ENCODE results near the gene KCNN2. TPM values are rescaled to one million over a fixed set of nuclear protein-coding genes. Genes with fewer than 3 reads are reported as not detected.
A peak's percentile ranks its signal among the peaks of the same experiment; 100 is the strongest.

Gene KCNN2
- total and polyA plus RNA-seq, 2 of the 4 experiments (the other 2 are of a cell fraction), result 2.2 to 8.8 TPM

DNA sequence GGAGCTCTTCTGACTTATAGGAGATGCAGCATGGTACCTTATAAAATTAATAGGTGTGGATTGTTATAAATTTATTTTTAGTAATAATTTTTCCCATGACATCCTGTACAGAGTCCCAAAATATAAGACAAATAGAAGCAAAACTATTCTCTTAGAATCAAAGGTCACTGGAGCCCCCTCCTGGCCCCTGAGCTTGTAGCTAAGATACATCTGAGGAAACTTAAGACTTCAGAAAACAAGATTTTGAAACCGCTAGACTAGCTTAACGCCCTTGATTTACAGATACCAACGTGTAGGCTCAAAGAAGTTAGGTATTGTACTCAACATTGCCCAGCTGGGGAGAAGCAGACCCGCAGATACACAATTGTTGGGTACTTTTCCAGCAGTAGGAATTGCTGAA lies 45.7 kb upstream of the KCNN2 start:
- H4K8ac ChIP-seq (ENCODE audit: low read depth in 2 of 2, low read length in 2 of 2), result 0 out of 4 replicates have a peak overlapping the region, but pooled peaks of 1 of the 2 experiments have one; percentile 13
- H2BK20ac ChIP-seq (ENCODE audit: low read depth, low read length), result no peak overlapping the region
- no peak overlapping the region for H3K56ac ChIP-seq (ENCODE audit: extremely low read depth, insufficient read depth, low read length)
- no peak overlapping the region for H2BK15ac ChIP-seq (ENCODE audit: low read depth, low read length)
- TF ChIP-seq BHLHE40 (IDR thresholded peaks at IDR 0.05; ENCODE audit: low read depth, low read length), result no peak
- TF ChIP-seq, protein P1, sequence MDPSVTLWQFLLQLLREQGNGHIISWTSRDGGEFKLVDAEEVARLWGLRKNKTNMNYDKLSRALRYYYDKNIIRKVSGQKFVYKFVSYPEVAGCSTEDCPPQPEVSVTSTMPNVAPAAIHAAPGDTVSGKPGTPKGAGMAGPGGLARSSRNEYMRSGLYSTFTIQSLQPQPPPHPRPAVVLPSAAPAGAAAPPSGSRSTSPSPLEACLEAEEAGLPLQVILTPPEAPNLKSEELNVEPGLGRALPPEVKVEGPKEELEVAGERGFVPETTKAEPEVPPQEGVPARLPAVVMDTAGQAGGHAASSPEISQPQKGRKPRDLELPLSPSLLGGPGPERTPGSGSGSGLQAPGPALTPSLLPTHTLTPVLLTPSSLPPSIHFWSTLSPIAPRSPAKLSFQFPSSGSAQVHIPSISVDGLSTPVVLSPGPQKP (IDR thresholded peaks at IDR 0.05; ENCODE audit: borderline replicate concordance, low read depth, low read length), result no peak
- no peak for TF ChIP-seq NFE2L2 (IDR thresholded peaks at IDR 0.05; ENCODE audit: low read depth, low read length)
- no peak for TF ChIP-seq CEBPB (IDR thresholded peaks at IDR 0.05; ENCODE audit: low read depth, low read length)
- CTCF ChIA-PET, result interaction anchor here (1.0 to 1.8 kb wide), 3 partner anchors 11 to 134 kb away, joined by 3 read pairs; no protein-coding TSS in a partner anchor
- intact Hi-C loops (cut with micrococcal nuclease) (no loop called here), dilution Hi-C loops (cut with HindIII; ENCODE audit: low sequenced_read_pairs, unreplicated experiment) (no loop called here), in situ Hi-C loops (cut with MboI; ENCODE audit: low sequenced_read_pairs) (no loop called here)
- BruUV-seq (replicated peaks), result no TSS peak
- no peak overlapping the region for H3K4me3 ChIP-seq (ENCODE audit: insufficient read depth, low read depth, low read length)
- H4K5ac ChIP-seq (ENCODE audit: low read depth, low read length), result peak overlapping the region; percentile 59; the same call in 1 of the 2 replicates
- H3K4me1 ChIP-seq (ENCODE audit: control insufficient read depth, insufficient read depth, low read length), result peaks cover 4% of the 10 kb centered on the region; the same call in 1 of the 2 replicates
- H2AFZ ChIP-seq (replicated peaks; ENCODE audit: low read length, poor library complexity), result peak overlapping the region; percentile 44
- POLR2A ChIA-PET (ENCODE audit: unreplicated experiment), result no interaction called here
- H3K23ac ChIP-seq (ENCODE audit: low read depth, low read length), result no peak overlapping the region
- H3K27me3 ChIP-seq (ENCODE audit: control insufficient read depth, insufficient read depth, low read length), result no peaks in the 10 kb centered on the region
- H3K9ac ChIP-seq (ENCODE audit: low read depth, low read length), result peak overlapping the region; percentile 49; the same call in 1 of the 2 replicates
- no peak overlapping the region for H3K27ac ChIP-seq (ENCODE audit: insufficient read depth, low read length)
- H2BK120ac ChIP-seq (ENCODE audit: low read depth, low read length), result 0 out of 2 replicates have a peak overlapping the region, but pooled peaks have one; percentile 26
- no peaks in the 10 kb centered on the region for H3K36me3 ChIP-seq (ENCODE audit: control insufficient read depth, insufficient read depth, low read length)
- no CpG with 5 or more reads among the region's 4 CpGs for WGBS, 2 experiments (ENCODE audit: extremely low coverage in 2 of 2, insufficient read length in 1 of 2)
- no peak overlapping the region for H2AK9ac ChIP-seq (replicated peaks; ENCODE audit: low read depth, low read length, poor library complexity)
- peak overlapping the region; percentile 69; the same call in 1 of the 2 replicates for H3K4me2 ChIP-seq (ENCODE audit: low read depth, low read length)
- 0 out of 2 replicates have a peak, but pooled peaks cover 3% of the 10 kb centered on the region for H3K9me1 ChIP-seq (ENCODE audit: insufficient read depth, low read length)
- DNase-seq, result no peak
- peak overlapping the region; percentile 65; the same call in 1 of the 2 replicates for H3K18ac ChIP-seq (ENCODE audit: low read depth, low read length)
- peak overlapping the region; percentile 35 for H2BK5ac ChIP-seq (ENCODE audit: low read depth, low read length, poor library complexity, severe bottlenecking)
- H3K4ac ChIP-seq (ENCODE audit: low read depth, low read length), result no peak overlapping the region
- no peak overlapping the region for H3K14ac ChIP-seq (replicated peaks; ENCODE audit: low read depth, low read length)
- H4K91ac ChIP-seq (ENCODE audit: insufficient read depth, low read depth, low read length), result 0 out of 2 replicates have a peak overlapping the region, but pooled peaks have one; percentile 12
- H3K9me3 ChIP-seq (ENCODE audit: control insufficient read depth, insufficient read depth, low read length), result no peaks in the 10 kb centered on the region
- H3K79me1 ChIP-seq (ENCODE audit: low read depth in 1 of 2, low read length in 2 of 2), result no peaks in the 10 kb centered on the region
- no peak overlapping the region for H2AK5ac ChIP-seq (ENCODE audit: low read depth, low read length)
- ATAC-seq (ENCODE audit: low read depth), result no peak
- no peaks in the 10 kb centered on the region for H4K20me1 ChIP-seq (ENCODE audit: insufficient read depth, low read length)

Data from IMR-90 (cell line).